Cortex of kidney (tissue), 1 donor: Measurements from ENCODE around the gene CATSPER1.

Experiments used
- DNase-seq: peaks from one replicate; lab custom pipeline; 2025; lab: John Stamatoyannopoulos, UW

The CATSPER1 gene

GRCh38 chr11:65968600-65969482 lies 57.4 kb downstream of the CATSPER1 start:
- no peak for DNase-seq

GRCh38 chr11:65967329-65967934 lies 58.8 kb downstream of the CATSPER1 start:
- no peak for DNase-seq
